Endometrial microvascular endothelial cells (primary cell): ENCODE data around the gene TENM4. TPM values are rescaled to one million over a fixed set of nuclear protein-coding genes. Genes with fewer than 3 reads are reported as not detected.

Experiments used
- in situ Hi-C: cut with HindIII; loops from 2 replicates; pipeline ENCODE4 v1.10.0; 2017; ENCODE audit warnings: low sequenced_read_pairs, low pct_unique_long_range_greater_than_20kb; ENCODE audit errors: inconsistent ontology term
- total RNA-seq: library from RNA; depleted of rRNA; stranded (reverse); fragments of >200 nt; gene quantifications from one replicate; pipeline ENCODE4 v1.2.3, GENCODE V29; 2015; ENCODE audit errors: inconsistent ontology term

TENM4 gene
- total RNA-seq, 1 donor from 2014 or later: 1.4 TPM

DNA sequence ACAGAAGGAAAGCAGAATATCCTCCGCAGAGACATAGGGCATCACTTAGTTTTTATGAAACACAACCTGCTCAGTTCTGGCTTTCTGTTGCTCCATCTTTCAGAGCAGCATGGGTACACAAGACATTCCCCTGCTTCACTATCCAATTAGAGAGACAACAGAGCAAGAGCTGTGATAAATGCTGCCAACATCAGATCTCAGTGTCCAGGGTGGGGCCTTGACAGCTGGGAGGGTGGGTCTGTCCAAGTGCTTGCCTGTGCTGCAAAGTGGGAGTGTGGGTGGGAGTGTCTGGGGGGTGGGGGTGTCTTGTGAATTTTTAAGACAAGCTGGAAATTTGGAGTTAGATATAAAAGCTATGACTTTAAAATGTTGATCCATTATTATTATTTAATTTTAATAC is 369.6 kb downstream of the TENM4 start:
- in situ Hi-C loops: no loop called here

DNA sequence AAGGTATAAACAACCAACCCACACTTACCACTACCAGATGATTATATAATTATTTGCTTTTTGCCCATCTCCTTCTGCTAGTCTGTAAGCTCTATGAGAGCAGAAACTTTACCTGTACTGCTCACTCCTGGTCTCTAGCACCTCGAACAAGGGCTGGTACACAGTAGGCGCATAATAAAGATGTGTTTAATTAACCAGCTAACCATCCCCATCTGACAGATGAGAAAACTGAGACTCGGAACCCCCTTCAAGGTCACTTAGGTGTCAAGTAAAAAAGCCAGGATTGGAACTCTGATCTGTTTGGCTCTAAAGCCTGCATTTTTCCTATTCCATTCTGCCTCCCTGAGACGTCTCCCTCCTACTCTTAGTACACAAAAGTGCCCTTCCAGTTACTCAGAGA is 370.3 kb downstream of the TENM4 start:
- in situ Hi-C loops: no loop called here

DNA sequence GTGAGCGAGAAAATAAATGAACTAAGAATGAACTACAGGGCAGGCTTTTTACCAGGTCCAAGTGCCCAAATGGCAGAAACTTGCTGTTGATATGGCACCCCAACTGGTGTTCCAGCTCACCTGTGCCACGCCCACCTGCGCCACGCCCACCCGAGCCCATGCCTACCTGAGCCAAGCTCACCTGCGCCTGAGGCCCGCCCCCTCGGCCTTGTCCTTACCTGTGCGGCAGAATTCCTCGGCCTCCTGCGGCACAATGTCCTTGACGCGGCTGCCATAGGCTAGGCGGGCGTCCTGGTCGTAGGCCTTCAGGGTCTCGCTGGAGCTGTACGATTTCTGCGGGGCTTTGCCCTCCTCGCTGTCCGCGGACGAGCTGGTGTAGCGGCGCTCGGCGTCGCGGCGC is 371.3 kb downstream of the TENM4 start:
- in situ Hi-C loops: no loop called here

DNA sequence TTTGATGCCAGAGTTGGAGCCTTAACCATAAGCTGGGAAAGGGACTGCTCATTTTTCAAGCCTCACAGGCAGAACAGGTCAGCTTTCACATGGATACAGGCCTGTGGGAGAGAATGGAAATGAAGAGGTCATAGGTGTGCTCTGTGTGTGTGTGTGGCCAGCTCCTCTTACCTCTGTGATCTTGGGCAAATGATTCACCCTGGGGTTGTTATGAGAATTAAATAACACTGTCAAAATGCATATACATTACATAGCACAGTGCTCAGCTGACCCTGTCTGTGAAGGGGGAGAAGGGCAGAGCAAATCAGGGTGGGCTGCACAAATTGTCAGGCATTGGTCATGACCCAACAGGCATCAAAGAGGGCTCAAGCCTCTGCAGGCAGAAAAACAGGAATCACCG is 372.5 kb downstream of the TENM4 start:
- in situ Hi-C loops: no loop called here

- in situ Hi-C loops: no loop called here
Measured at GRCh38 chr11:79067352-79067679, 373.5 kb downstream of the TENM4 start.

DNA sequence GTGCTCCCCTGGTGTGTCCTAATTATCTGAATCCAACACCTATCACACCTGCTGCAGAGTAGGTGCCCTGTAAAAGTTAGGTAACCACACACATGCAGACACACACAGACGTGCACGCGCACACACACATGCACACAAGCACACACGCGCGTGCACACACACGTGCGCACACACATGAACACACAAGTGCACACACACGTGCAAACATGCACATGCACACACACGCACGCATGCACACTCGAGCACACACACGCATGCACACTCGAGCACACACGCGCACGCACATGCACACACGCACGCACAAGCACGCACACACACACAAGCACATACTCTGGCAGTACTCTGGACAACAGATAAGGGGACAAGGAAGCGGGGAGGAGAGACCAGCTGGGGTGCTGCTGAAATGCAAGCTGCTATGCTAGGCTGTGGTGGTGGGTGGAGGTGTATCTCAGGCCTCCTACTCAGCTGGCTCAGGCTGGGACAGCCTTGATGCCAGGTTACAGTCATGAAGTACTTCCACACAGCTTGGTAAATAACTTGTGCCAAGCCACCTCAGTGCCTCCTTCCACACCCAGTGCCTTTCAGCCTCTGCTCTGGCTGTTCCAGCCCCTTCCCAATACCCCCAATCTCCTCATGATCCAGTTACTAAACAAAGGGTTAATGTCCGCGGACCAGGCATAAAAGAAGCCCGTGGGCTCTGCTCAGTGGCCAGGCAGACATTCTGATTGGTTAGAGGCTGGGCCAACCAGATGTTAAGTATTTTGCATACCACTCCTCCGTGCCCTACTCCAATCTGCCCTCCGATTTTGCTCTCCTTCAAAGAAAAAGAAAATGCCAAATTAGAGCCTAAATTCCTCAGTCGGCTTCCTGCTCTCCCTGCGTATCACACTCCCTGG is 374.1 kb downstream of the TENM4 start:
- in situ Hi-C loops: no loop called here

DNA sequence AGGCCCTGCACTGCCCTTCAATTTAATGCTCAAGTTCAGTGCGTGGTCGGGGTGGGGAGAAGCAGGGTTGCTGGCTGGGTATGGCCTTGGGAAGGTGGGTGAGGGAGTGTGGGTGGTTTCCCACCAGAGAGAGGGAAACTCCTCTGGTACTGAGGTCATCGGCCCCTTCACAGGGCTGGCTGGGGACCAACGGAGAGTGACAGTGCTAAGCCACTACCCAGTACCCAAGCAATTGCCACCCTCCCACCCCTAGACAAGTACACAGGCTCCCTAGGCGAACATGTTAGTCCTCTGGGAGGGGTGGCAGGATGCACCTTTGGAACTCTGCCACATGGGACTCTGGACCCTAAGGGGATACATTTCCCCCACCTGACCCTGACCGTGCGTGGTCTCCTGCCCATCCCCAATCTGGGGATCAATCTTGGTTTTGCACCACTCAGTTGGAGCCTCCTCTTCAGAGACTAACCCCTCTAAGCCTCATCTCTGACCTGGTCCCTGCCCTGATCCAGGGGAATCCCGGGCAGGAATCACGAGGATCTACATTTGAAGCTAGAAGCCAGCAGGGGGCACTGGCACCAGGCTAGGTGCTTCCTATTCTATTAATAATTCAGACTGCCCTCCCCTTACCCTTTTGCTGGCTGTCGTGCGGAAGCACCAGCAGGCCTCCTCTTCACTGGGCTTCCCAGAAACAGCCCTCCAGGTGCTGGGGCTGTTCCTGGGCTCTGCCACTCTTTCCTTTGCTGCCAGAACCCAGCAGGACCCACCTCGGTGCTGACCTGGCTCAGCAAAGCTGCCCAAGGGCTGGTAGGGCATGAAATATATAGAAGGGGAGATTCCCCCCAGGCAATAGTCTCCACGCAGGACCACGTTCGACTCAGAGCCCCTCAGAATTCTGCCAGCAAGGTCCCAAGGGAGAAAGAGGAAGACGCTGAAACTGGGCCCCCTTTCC is 377.7 kb downstream of the TENM4 start:
- in situ Hi-C loops: no loop called here

GRCh38 chr11:79060081-79060953 is 380.5 kb downstream of the TENM4 start:
- in situ Hi-C loops: no loop called here

GRCh38 chr11:79059141-79059540 is 381.7 kb downstream of the TENM4 start:
- in situ Hi-C loops: no loop called here

GRCh38 chr11:79055856-79056631 is 384.8 kb downstream of the TENM4 start:
- in situ Hi-C loops: no loop called here

DNA sequence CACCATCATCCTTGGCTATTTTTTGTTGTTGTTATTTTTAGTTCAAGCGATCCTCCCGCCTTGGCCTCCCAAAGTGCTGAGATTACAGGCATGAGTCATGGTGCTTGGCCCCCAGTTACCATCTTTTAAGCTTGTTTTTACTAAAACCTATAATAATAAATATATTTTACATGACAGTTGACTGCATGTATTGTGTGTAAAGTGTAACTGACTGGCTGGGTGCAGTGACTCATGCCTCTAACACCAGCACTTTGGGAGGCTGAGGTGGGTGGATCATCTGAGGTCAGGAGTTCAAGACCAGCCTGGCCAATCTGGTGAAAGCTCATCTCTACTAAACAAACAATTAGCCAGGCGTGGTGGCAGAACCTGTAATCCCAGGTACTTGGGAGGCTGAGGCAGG is 386.2 kb downstream of the TENM4 start:
- in situ Hi-C loops: no loop called here

DNA sequence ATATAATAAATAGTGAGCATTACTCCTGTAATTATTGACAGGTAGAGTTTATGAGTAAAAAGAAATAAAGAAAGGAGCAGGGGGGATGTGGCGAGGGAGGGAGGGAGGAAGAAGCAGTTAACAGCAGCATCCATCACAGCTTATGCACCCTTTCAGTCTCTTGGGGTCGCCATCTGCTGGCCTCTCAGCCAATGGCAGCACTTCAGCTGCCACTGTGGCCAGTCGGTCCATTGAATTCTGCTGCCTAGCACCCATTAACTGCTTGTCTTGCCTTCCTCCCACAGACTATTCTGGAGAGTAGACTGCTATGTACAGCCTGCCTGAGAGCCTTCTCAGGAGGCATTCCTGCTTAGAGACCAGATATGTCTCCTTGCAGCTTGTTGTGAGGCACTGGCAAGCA is 388.3 kb downstream of the TENM4 start:
- in situ Hi-C loops: no loop called here

- in situ Hi-C loops: no loop called here
Measured at GRCh38 chr11:79050786-79051185, 390.0 kb downstream of the TENM4 start.

GRCh38 chr11:79049741-79050179 is 391.1 kb downstream of the TENM4 start:
- in situ Hi-C loops: no loop called here

DNA sequence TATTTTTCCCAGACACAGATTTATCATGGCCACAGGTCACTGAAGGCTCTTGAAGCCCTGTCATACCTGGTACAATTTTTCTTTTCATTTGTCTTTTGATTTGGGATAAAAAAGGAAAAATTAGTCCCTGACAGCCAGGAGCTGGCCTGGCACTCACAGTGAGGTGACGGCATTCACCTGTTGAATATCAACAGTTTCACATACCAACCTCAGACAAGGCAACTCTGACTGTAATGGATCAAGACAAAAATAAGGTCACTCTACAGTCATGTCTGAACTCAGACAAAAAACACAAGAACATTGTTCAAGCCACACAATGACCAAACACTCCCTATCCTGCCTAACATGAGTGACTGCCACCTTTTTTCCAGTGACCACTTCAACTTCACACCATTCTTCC is 392.9 kb downstream of the TENM4 start:
- in situ Hi-C loops: no loop called here

- in situ Hi-C loops: no loop called here
Measured at GRCh38 chr11:79047321-79047720, 393.5 kb downstream of the TENM4 start.

GRCh38 chr11:79046366-79046765 is 394.5 kb downstream of the TENM4 start:
- in situ Hi-C loops: no loop called here

GRCh38 chr11:79045800-79046304 is 395.0 kb downstream of the TENM4 start:
- in situ Hi-C loops: no loop called here
